A673 (cell line): ENCODE measurements around the gene DIP2B. TPM values are rescaled to one million over a fixed set of nuclear protein-coding genes. Genes with fewer than 3 reads are reported as not detected.

ENCODE experiments used
- BruUV-seq: library from RNA; stranded (reverse); fragments of 400-500 nt; replicated peaks from 2 replicates; lab custom pipeline; 2021; lab: Mats Ljungman, UMichigan
- CTCF ChIA-PET: fragments of 300-600 bp; sonication (Branson Sonifier 250); formaldehyde crosslinking; loops from one replicate; lab custom pipeline; 2022; ENCODE audit warnings: antibody characterized with exemption; lab: Charles Lee
- POLR2A ChIA-PET: fragments of 300-600 bp; sonication (Branson Sonifier 250); formaldehyde crosslinking; loops from one replicate; lab custom pipeline; 2022; ENCODE audit warnings: antibody characterized with exemption; ENCODE audit not compliant: low non-redundant PET; lab: Charles Lee
- DNase-seq: peaks from one replicate; pipeline ENCODE4 v3.0.0-alpha.2; 2015; ENCODE audit warnings: low spot score
- H3K27ac ChIP-seq: fragments of 200-600 bp; sonication (generic); 2 replicates; pipeline ENCODE4 v1.5.1; 2016; ENCODE audit warnings: mixed run types, low read depth, mild to moderate bottlenecking, mixed read lengths, antibody characterized with exemption, low read length; ENCODE audit not compliant: poor library complexity, severe bottlenecking
- H3K27me3 ChIP-seq: fragments of 200-600 bp; sonication (generic); replicated peaks from 2 replicates; pipeline ENCODE4 v1.6.1; 2017; ENCODE audit warnings: mixed run types, low read depth, mild to moderate bottlenecking, mixed read lengths, antibody characterized with exemption, low read length; ENCODE audit not compliant: insufficient read depth, poor library complexity
- H3K36me3 ChIP-seq: fragments of 200-600 bp; sonication (generic); 2 replicates; pipeline ENCODE4 v1.6.1; 2016; ENCODE audit warnings: mixed run types, mild to moderate bottlenecking, mixed read lengths, antibody characterized with exemption, low read length; ENCODE audit not compliant: insufficient read depth, poor library complexity, severe bottlenecking
- H3K4me1 ChIP-seq: fragments of 200-600 bp; sonication (generic); 2 replicates; pipeline ENCODE4 v1.6.1; 2017; ENCODE audit warnings: mixed run types, mild to moderate bottlenecking, mixed read lengths, antibody characterized with exemption, low read length; ENCODE audit not compliant: insufficient read depth, poor library complexity, severe bottlenecking
- H3K4me3 ChIP-seq: fragments of 200-600 bp; sonication (generic); 2 replicates; pipeline ENCODE4 v1.5.1; 2016; ENCODE audit warnings: low read depth, mixed run types, mild to moderate bottlenecking, mixed read lengths, low read length; ENCODE audit not compliant: poor library complexity, severe bottlenecking
- H3K9me3 ChIP-seq: fragments of 200-600 bp; sonication (generic); 2 replicates; pipeline ENCODE4 v1.6.1; 2016; ENCODE audit warnings: mixed run types, low read depth, mild to moderate bottlenecking, mixed read lengths, antibody characterized with exemption, low read length; ENCODE audit not compliant: poor library complexity, severe bottlenecking
- CTCF ChIP-seq: fragments of 300-800, 200-600 bp; sonication (generic); conservative IDR thresholded peaks from 2 replicates; pipeline ENCODE4 v1.5.1; 2017; ENCODE audit warnings: low read depth, mild to moderate bottlenecking, antibody characterized with exemption, low read length, moderate library complexity, mixed read lengths
- EZH2 ChIP-seq: fragments of 200-600 bp; sonication (generic); IDR thresholded peaks from 2 replicates; pipeline ENCODE4 v1.6.1; 2017; ENCODE audit warnings: borderline replicate concordance, low read depth, mild to moderate bottlenecking, mixed read lengths, antibody characterized with exemption, low read length; ENCODE audit not compliant: poor library complexity, severe bottlenecking
- intact Hi-C: fragments of 100-400 bp; cut with micrococcal nuclease; formaldehyde crosslinking; loops from one replicate; pipeline ENCODE4 v1.10.0; 2022; ENCODE audit not compliant: unreplicated experiment
- total RNA-seq: library from RNA; stranded (reverse); gene quantifications from 2 replicates; pipeline ENCODE4 v1.2.3, GENCODE V29; 2021

The DIP2B gene
- total RNA-seq, 1 experiment from 2014 or later, result 40.5 TPM

- TF ChIP-seq EZH2 (no peak), CTCF (no peak)
- intact Hi-C loops, result no loop called here
- CTCF ChIA-PET, result no interaction called here
- BruUV-seq, result no TSS peak
- H3K4me1 ChIP-seq, result peaks cover 3% of the 10 kb centered on the region
- no peak for DNase-seq
- no peak overlapping the region for H3K27ac ChIP-seq
- H3K4me3 ChIP-seq, result no peak overlapping the region
- H3K27me3 ChIP-seq, result no peaks in the 10 kb centered on the region
- H3K36me3 ChIP-seq, result peaks cover 60% of the 10 kb centered on the region
- H3K9me3 ChIP-seq, result no peaks in the 10 kb centered on the region
- POLR2A ChIA-PET, result no interaction called here
Measured at GRCh38 chr12:50723865-50724264, 219.1 kb downstream of the DIP2B start.

- Histone ChIP-seq H3K27ac (no peak overlapping the region), H3K4me1 (no peaks in the 10 kb centered on the region), H3K4me3 (no peak overlapping the region), H3K36me3 (peaks cover 62% of the 10 kb centered on the region), H3K9me3 (no peaks in the 10 kb centered on the region), H3K27me3 (no peaks in the 10 kb centered on the region)
- no TSS peak for BruUV-seq
- intact Hi-C loops, result no loop called here
- POLR2A ChIA-PET, result no interaction called here
- CTCF ChIA-PET, result no interaction called here
- TF ChIP-seq EZH2, result no peak
- TF ChIP-seq CTCF, result no peak
- DNase-seq, result no peak
Measured at GRCh38 chr12:50725011-50725942, 220.5 kb downstream of the DIP2B start.

GRCh38 chr12:50727466-50727865, 222.7 kb downstream of the DIP2B start:
- Histone ChIP-seq H3K27ac (no peak overlapping the region), H3K4me1 (no peaks in the 10 kb centered on the region), H3K9me3 (no peaks in the 10 kb centered on the region), H3K4me3 (no peak overlapping the region), H3K36me3 (peaks cover 57% of the 10 kb centered on the region), H3K27me3 (no peaks in the 10 kb centered on the region)
- intact Hi-C loops, result no loop called here
- ChIA-PET CTCF (no interaction called here), POLR2A (interaction anchor here (0.5 kb wide), 1 partner anchor 255 kb away, joined by 3 read pairs; no protein-coding TSS in a partner anchor)
- DNase-seq, result no peak
- TF ChIP-seq CTCF, result no peak
- no peak for TF ChIP-seq EZH2
- BruUV-seq, result no TSS peak
